ENCODE measurements around the gene BRD1. TPM values are rescaled to one million over a fixed set of nuclear protein-coding genes. Genes with fewer than 3 reads are reported as not detected.
A peak's percentile ranks its signal among the peaks of the same experiment; 100 is the strongest.

The BRD1 gene
- total and polyA plus RNA-seq, 2 experiments from 2014 or later = 12.3 to 33.8 TPM

- no peak overlapping the region for H3K4me3 Mint-ChIP-seq
- H3K4me2 ChIP-seq = no peak overlapping the region
- H3K36me3 Mint-ChIP-seq (ENCODE audit: low read depth) = peaks cover 51% of the 10 kb centered on the region
- no peak overlapping the region for H2AFZ ChIP-seq
- peaks cover 10% of the 10 kb centered on the region; the same call in 2 of the 3 replicates for H3K4me1 Mint-ChIP-seq
- peaks cover 30% of the 10 kb centered on the region for H3K79me2 ChIP-seq (replicated peaks; ENCODE audit: insufficient read depth)
- H3K27ac ChIP-seq (ENCODE audit: low read depth) = no peak overlapping the region
- no peaks in the 10 kb centered on the region for H3K4me1 ChIP-seq (ENCODE audit: insufficient read depth)
- TF ChIP-seq, protein P1, sequence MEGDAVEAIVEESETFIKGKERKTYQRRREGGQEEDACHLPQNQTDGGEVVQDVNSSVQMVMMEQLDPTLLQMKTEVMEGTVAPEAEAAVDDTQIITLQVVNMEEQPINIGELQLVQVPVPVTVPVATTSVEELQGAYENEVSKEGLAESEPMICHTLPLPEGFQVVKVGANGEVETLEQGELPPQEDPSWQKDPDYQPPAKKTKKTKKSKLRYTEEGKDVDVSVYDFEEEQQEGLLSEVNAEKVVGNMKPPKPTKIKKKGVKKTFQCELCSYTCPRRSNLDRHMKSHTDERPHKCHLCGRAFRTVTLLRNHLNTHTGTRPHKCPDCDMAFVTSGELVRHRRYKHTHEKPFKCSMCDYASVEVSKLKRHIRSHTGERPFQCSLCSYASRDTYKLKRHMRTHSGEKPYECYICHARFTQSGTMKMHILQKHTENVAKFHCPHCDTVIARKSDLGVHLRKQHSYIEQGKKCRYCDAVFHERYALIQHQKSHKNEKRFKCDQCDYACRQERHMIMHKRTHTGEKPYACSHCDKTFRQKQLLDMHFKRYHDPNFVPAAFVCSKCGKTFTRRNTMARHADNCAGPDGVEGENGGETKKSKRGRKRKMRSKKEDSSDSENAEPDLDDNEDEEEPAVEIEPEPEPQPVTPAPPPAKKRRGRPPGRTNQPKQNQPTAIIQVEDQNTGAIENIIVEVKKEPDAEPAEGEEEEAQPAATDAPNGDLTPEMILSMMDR (conservative IDR thresholded peaks at IDR 0.05; ENCODE audit: low read depth in 2 of 2) = no peak
- TF ChIP-seq NANOG (IDR thresholded peaks at IDR 0.05; ENCODE audit: borderline replicate concordance) (no peak), EZH2 (IDR thresholded peaks at IDR 0.05; ENCODE audit: low read depth, unreplicated experiment) (no peak), JUNB (IDR thresholded peaks at IDR 0.05; ENCODE audit: unreplicated experiment) (no peak), ZNF331 (CRISPR knock-in tag; IDR thresholded peaks at IDR 0.05; ENCODE audit: low read depth) (no peak), ZNF114 (CRISPR knock-in tag; IDR thresholded peaks at IDR 0.05) (no peak), POLR2AphosphoS5 (IDR thresholded peaks at IDR 0.05; ENCODE audit: low read depth) (no peak), STAT1 (IDR thresholded peaks at IDR 0.05; ENCODE audit: unreplicated experiment) (no peak), EZH2phosphoT487 (IDR thresholded peaks at IDR 0.05; ENCODE audit: unreplicated experiment) (no peak), CREB1 (CRISPR knock-in tag; IDR thresholded peaks at IDR 0.05; ENCODE audit: low read depth) (no peak)
- TF ChIP-seq, protein P2, sequence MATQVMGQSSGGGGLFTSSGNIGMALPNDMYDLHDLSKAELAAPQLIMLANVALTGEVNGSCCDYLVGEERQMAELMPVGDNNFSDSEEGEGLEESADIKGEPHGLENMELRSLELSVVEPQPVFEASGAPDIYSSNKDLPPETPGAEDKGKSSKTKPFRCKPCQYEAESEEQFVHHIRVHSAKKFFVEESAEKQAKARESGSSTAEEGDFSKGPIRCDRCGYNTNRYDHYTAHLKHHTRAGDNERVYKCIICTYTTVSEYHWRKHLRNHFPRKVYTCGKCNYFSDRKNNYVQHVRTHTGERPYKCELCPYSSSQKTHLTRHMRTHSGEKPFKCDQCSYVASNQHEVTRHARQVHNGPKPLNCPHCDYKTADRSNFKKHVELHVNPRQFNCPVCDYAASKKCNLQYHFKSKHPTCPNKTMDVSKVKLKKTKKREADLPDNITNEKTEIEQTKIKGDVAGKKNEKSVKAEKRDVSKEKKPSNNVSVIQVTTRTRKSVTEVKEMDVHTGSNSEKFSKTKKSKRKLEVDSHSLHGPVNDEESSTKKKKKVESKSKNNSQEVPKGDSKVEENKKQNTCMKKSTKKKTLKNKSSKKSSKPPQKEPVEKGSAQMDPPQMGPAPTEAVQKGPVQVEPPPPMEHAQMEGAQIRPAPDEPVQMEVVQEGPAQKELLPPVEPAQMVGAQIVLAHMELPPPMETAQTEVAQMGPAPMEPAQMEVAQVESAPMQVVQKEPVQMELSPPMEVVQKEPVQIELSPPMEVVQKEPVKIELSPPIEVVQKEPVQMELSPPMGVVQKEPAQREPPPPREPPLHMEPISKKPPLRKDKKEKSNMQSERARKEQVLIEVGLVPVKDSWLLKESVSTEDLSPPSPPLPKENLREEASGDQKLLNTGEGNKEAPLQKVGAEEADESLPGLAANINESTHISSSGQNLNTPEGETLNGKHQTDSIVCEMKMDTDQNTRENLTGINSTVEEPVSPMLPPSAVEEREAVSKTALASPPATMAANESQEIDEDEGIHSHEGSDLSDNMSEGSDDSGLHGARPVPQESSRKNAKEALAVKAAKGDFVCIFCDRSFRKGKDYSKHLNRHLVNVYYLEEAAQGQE (IDR thresholded peaks at IDR 0.05; ENCODE audit: unreplicated experiment) = no peak
- TF ChIP-seq, protein P3, sequence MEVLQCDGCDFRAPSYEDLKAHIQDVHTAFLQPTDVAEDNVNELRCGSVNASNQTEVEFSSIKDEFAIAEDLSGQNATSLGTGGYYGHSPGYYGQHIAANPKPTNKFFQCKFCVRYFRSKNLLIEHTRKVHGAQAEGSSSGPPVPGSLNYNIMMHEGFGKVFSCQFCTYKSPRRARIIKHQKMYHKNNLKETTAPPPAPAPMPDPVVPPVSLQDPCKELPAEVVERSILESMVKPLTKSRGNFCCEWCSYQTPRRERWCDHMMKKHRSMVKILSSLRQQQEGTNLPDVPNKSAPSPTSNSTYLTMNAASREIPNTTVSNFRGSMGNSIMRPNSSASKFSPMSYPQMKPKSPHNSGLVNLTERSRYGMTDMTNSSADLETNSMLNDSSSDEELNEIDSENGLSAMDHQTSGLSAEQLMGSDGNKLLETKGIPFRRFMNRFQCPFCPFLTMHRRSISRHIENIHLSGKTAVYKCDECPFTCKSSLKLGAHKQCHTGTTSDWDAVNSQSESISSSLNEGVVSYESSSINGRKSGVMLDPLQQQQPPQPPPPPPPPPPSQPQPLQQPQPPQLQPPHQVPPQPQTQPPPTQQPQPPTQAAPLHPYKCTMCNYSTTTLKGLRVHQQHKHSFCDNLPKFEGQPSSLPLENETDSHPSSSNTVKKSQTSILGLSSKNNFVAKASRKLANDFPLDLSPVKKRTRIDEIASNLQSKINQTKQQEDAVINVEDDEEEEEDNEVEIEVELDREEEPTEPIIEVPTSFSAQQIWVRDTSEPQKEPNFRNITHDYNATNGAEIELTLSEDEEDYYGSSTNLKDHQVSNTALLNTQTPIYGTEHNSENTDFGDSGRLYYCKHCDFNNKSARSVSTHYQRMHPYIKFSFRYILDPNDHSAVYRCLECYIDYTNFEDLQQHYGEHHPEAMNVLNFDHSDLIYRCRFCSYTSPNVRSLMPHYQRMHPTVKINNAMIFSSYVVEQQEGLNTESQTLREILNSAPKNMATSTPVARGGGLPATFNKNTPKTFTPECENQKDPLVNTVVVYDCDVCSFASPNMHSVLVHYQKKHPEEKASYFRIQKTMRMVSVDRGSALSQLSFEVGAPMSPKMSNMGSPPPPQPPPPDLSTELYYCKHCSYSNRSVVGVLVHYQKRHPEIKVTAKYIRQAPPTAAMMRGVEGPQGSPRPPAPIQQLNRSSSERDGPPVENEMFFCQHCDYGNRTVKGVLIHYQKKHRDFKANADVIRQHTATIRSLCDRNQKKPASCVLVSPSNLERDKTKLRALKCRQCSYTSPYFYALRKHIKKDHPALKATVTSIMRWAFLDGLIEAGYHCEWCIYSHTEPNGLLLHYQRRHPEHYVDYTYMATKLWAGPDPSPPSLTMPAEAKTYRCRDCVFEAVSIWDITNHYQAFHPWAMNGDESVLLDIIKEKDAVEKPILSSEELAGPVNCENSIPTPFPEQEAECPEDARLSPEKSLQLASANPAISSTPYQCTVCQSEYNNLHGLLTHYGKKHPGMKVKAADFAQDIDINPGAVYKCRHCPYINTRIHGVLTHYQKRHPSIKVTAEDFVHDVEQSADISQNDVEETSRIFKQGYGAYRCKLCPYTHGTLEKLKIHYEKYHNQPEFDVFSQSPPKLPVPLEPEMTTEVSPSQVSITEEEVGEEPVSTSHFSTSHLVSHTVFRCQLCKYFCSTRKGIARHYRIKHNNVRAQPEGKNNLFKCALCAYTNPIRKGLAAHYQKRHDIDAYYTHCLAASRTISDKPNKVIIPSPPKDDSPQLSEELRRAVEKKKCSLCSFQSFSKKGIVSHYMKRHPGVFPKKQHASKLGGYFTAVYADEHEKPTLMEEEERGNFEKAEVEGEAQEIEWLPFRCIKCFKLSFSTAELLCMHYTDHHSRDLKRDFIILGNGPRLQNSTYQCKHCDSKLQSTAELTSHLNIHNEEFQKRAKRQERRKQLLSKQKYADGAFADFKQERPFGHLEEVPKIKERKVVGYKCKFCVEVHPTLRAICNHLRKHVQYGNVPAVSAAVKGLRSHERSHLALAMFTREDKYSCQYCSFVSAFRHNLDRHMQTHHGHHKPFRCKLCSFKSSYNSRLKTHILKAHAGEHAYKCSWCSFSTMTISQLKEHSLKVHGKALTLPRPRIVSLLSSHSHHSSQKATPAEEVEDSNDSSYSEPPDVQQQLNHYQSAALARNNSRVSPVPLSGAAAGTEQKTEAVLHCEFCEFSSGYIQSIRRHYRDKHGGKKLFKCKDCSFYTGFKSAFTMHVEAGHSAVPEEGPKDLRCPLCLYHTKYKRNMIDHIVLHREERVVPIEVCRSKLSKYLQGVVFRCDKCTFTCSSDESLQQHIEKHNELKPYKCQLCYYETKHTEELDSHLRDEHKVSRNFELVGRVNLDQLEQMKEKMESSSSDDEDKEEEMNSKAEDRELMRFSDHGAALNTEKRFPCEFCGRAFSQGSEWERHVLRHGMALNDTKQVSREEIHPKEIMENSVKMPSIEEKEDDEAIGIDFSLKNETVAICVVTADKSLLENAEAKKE (CRISPR knock-in tag; IDR thresholded peaks at IDR 0.05) = no peak
- TF ChIP-seq, protein P4, sequence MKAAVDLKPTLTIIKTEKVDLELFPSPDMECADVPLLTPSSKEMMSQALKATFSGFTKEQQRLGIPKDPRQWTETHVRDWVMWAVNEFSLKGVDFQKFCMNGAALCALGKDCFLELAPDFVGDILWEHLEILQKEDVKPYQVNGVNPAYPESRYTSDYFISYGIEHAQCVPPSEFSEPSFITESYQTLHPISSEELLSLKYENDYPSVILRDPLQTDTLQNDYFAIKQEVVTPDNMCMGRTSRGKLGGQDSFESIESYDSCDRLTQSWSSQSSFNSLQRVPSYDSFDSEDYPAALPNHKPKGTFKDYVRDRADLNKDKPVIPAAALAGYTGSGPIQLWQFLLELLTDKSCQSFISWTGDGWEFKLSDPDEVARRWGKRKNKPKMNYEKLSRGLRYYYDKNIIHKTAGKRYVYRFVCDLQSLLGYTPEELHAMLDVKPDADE (IDR thresholded peaks at IDR 0.05) = no peak
- H3F3A ChIP-seq (replicated peaks; ENCODE audit: low read depth) = 0 out of 2 replicates have a peak, but pooled peaks cover 3% of the 10 kb centered on the region
- DNase-seq (ENCODE audit: low spot score) (no peak), ATAC-seq (peak; percentile 17; the same call in 2 of the 3 replicates)
- H3K9me2 ChIP-seq (ENCODE audit: insufficient read depth) = no peaks in the 10 kb centered on the region
- no peak overlapping the region for H3K27ac Mint-ChIP-seq
- H3K4me3 ChIP-seq = no peak overlapping the region
- peaks cover 15% of the 10 kb centered on the region for H3K27me3 Mint-ChIP-seq (ENCODE audit: insufficient read depth, low read depth, poor library complexity)
- peaks cover 11% of the 10 kb centered on the region; the same call in 1 of the 2 replicates for H3K36me3 ChIP-seq (ENCODE audit: insufficient read depth)
- H3K9me3 Mint-ChIP-seq = no peaks in the 10 kb centered on the region
- no peaks in the 10 kb centered on the region for H3K27me3 ChIP-seq (ENCODE audit: insufficient read depth)
- peaks cover 23% of the 10 kb centered on the region for H4K20me1 ChIP-seq (replicated peaks; ENCODE audit: insufficient read depth)
Observed at GRCh38 chr22:49776891-49777290, 50.8 kb downstream of the BRD1 start.

All from GM23338 (cell line).